RWPE2 (cell line): ENCODE data around the gene GNB1L.

ENCODE experiments used
- ATAC-seq: fragments of 200-7000 bp; cut with Tn5 transposase; 3 replicates; pipeline ENCODE4 v1.9.1; 2021; ENCODE audit warnings: low read depth
- DNase-seq: peaks from one replicate; pipeline ENCODE4 v3.0.0-alpha.2; 2020; ENCODE audit warnings: low spot score
- H3K27ac ChIP-seq: fragments of 450-650 bp; 2 replicates; pipeline ENCODE4 v1.5.1; 2017; ENCODE audit warnings: mild to moderate bottlenecking; ENCODE audit not compliant: poor library complexity, severe bottlenecking
- H3K27me3 ChIP-seq: fragments of 250-450 bp; sonication (Bioruptor Pico); 2 replicates; pipeline ENCODE4 v1.5.1; 2021; ENCODE audit warnings: mild to moderate bottlenecking, moderate library complexity; ENCODE audit not compliant: insufficient read depth, poor library complexity, severe bottlenecking
- H3K36me3 ChIP-seq: fragments of 250-450 bp; sonication (Bioruptor Pico); 2 replicates; pipeline ENCODE4 v1.5.1; 2020; ENCODE audit warnings: low read depth, mild to moderate bottlenecking, moderate library complexity
- H3K4me1 ChIP-seq: fragments of 250-450 bp; sonication (Bioruptor Pico); 2 replicates; pipeline ENCODE4 v1.5.1; 2021; ENCODE audit warnings: mild to moderate bottlenecking, moderate library complexity; ENCODE audit not compliant: insufficient read depth, poor library complexity, severe bottlenecking
- H3K4me3 ChIP-seq: fragments of 250-450 bp; sonication (Bioruptor Pico); 2 replicates; pipeline ENCODE4 v1.5.1; 2021; ENCODE audit warnings: mild to moderate bottlenecking, moderate library complexity; ENCODE audit not compliant: severe bottlenecking
- H3K9me3 ChIP-seq: fragments of 250-450 bp; sonication (Bioruptor Pico); 2 replicates; pipeline ENCODE4 v1.5.1; 2021; ENCODE audit warnings: mild to moderate bottlenecking, moderate library complexity; ENCODE audit not compliant: severe bottlenecking
- TF ChIP-seq, protein P1 (sequence below): fragments of 450-650 bp; IDR thresholded peaks from one replicate; pipeline ENCODE4 v1.5.1; 2017; ENCODE audit warnings: mild to moderate bottlenecking, moderate library complexity; ENCODE audit not compliant: poor library complexity, severe bottlenecking

The GNB1L gene

DNA sequence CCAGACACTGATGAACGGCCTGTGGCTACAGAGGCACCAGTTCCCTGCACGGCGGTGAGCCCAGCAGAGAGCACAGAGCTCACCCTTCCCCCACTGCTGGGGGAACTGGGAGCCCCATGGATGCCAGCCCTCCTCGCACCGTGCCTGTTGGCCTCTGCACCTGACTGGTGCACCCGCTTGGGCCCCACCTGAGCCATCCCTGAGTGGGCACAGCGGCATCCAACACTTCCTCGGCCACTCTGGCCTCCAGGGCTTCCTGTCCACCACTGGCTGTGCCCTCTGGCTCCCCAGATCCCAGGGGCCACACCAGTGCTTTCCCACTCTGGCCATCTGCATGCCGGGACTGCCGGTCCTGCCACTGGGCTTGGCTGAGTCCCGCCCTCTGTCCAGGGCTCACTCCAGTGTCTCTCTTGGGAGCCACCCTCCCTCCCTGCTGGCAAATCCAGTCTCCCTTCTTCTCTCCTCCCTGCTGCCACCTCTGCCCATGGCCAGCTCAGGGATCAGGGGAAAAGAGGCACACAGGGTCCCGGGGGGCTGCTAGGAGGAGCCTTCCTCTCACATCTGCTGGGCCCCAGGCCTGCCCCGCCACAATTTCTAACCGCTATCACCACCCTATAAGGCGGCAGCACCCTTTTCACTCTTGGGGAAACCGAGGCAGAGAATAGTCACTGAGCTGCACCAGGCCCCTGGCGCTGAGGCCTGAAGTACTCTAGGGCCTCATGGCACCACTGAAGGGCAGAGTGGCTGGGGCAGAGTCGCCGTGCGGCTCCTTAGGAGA, 33.0 kb downstream of the GNB1L start:
- H3K4me1 ChIP-seq = peaks cover 12% of the 10 kb centered on the region
- H3K27me3 ChIP-seq = no peaks in the 10 kb centered on the region
- H3K36me3 ChIP-seq = no peaks in the 10 kb centered on the region
- H3K4me3 ChIP-seq = no peak overlapping the region
- H3K9me3 ChIP-seq = no peaks in the 10 kb centered on the region
- H3K27ac ChIP-seq = no peak overlapping the region
- DNase-seq (no peak), ATAC-seq (no peak)
- TF ChIP-seq, protein P1, sequence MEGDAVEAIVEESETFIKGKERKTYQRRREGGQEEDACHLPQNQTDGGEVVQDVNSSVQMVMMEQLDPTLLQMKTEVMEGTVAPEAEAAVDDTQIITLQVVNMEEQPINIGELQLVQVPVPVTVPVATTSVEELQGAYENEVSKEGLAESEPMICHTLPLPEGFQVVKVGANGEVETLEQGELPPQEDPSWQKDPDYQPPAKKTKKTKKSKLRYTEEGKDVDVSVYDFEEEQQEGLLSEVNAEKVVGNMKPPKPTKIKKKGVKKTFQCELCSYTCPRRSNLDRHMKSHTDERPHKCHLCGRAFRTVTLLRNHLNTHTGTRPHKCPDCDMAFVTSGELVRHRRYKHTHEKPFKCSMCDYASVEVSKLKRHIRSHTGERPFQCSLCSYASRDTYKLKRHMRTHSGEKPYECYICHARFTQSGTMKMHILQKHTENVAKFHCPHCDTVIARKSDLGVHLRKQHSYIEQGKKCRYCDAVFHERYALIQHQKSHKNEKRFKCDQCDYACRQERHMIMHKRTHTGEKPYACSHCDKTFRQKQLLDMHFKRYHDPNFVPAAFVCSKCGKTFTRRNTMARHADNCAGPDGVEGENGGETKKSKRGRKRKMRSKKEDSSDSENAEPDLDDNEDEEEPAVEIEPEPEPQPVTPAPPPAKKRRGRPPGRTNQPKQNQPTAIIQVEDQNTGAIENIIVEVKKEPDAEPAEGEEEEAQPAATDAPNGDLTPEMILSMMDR = no peak

DNA sequence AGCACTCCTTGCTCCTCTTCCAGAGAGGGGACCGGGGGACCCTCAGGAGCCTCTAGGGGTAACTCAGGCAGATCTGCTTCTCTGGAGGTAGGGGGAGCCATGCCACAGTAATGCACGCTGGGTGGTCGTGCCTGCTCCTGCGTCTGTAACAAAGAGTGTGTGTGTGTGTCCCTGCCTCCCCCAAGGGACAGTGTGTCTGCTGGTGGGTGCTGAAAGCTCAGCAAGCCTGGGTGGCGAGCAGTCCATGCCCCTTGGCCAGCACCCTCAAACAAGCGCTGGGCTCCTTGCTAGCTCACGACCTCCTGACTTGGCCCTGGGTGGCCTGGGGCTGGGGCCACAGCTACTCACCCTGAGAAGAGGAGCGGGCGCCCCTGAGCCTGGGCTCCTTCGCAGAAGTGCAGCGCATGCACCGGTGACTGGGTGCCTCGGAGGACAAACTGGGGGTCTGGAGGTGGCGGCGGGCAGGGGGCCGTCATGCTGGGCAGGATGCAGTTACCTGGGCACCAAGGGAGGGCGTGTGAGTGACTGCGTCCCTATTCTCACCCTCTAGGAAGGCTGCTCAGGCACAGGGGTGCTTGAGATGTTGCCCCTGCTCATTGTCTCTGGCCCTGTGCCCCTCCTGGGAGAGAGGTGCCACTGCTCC, 33.7 kb downstream of the GNB1L start:
- Histone ChIP-seq H3K36me3 (no peaks in the 10 kb centered on the region), H3K4me1 (peaks cover 12% of the 10 kb centered on the region), H3K9me3 (no peaks in the 10 kb centered on the region), H3K27me3 (no peaks in the 10 kb centered on the region), H3K4me3 (no peak overlapping the region), H3K27ac (no peak overlapping the region)
- ATAC-seq (no peak), DNase-seq (no peak)
- TF ChIP-seq, protein P1 = no peak

- ATAC-seq = no peak
- TF ChIP-seq, protein P1 = no peak
- H3K27me3 ChIP-seq = no peaks in the 10 kb centered on the region
- no peak for DNase-seq
- no peak overlapping the region for H3K27ac ChIP-seq
- no peak overlapping the region for H3K4me3 ChIP-seq
- H3K4me1 ChIP-seq = peaks cover 12% of the 10 kb centered on the region
- H3K9me3 ChIP-seq = no peaks in the 10 kb centered on the region
- H3K36me3 ChIP-seq = no peaks in the 10 kb centered on the region
Measured at GRCh38 chr22:19819911-19820879, 34.5 kb downstream of the GNB1L start.

DNA sequence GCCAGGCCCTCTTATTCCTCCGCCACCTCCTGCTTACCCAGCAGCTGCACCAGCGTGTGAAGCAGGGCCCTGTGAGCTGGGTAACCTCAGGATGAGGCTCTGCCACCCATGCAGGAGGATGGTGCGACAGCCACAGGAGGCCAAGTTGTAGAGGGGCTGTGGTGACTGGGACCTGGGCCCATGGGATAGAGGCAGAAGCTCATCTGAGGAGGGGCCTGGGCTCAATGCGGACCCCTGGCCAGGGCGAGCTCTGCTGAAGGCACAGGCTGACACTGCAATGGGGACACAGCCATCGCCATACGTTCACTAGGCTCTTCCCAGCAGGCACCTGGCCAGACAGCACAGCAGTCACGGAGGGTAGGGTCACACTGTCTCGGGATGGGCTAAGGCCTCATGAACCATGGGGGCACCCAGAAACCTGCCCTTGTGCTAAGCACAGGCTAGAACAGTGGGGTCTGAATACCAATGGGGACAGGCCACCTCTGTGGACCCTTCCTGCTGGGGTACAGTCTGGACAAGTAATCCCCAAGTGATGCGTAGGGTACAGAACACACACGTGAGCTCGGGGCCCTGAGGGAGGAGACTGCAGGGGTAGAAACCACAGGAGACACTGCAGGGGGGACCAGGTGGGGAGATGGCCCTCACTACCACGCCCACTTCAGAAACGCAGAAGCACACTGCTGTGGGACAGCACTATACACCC, 35.3 kb downstream of the GNB1L start:
- DNase-seq (no peak), ATAC-seq (no peak)
- no peak overlapping the region for H3K27ac ChIP-seq
- no peaks in the 10 kb centered on the region for H3K27me3 ChIP-seq
- H3K9me3 ChIP-seq = no peaks in the 10 kb centered on the region
- TF ChIP-seq, protein P1 = no peak
- peaks cover 6% of the 10 kb centered on the region for H3K4me1 ChIP-seq
- H3K36me3 ChIP-seq = no peaks in the 10 kb centered on the region
- no peak overlapping the region for H3K4me3 ChIP-seq
